SU-DHL-6 (cell line): ENCODE results near the gene COL23A1.

Source experiments
- H2AFZ ChIP-seq: fragments of 200-600 bp; sonication (generic); 2 replicates; pipeline ENCODE4 v1.6.1; 2014; ENCODE audit warnings: low read depth, mild to moderate bottlenecking, moderate library complexity, mixed read lengths, antibody characterized with exemption, low read length; ENCODE audit not compliant: severe bottlenecking
- H3F3A ChIP-seq: fragments of 200-600 bp; shearing (Covaris generic); 2 replicates; pipeline ENCODE4 v1.6.0; 2016; ENCODE audit warnings: antibody characterized with exemption, mild to moderate bottlenecking; ENCODE audit not compliant: insufficient read depth
- H3K27ac ChIP-seq: fragments of 200-600 bp; sonication (generic); 2 replicates; pipeline ENCODE4 v1.5.1; 2016; ENCODE audit warnings: low read depth, mild to moderate bottlenecking, low read length, moderate library complexity, mixed read lengths
- H3K27me3 ChIP-seq: fragments of 200-600 bp; sonication (generic), shearing (Covaris generic); 2 replicates; pipeline ENCODE4 v1.6.0; 2014; ENCODE audit warnings: mild to moderate bottlenecking, low read length
- H3K36me3 ChIP-seq: fragments of 200-600 bp; sonication (generic); 2 replicates; pipeline ENCODE4 v1.6.1; 2014; ENCODE audit warnings: mild to moderate bottlenecking, low read length, mixed read lengths
- H3K4me2 ChIP-seq: fragments of 300-600, 200-600 bp; shearing (Covaris generic), sonication (generic); 2 replicates; pipeline ENCODE4 v1.6.0; 2014; ENCODE audit warnings: low read length, low read depth, mild to moderate bottlenecking; ENCODE audit not compliant: poor library complexity, severe bottlenecking
- H3K4me3 ChIP-seq: fragments of 200-600 bp; sonication (generic); 2 replicates; pipeline ENCODE4 v1.5.1; 2014; ENCODE audit warnings: antibody characterized with exemption, low read length, mild to moderate bottlenecking, mixed read lengths; ENCODE audit not compliant: insufficient read depth, poor library complexity, severe bottlenecking
- H3K79me2 ChIP-seq: fragments of 200-600 bp; sonication (generic); 2 replicates; pipeline ENCODE4 v1.6.1; 2014; ENCODE audit warnings: mild to moderate bottlenecking, low read length, moderate library complexity; ENCODE audit not compliant: insufficient read depth
- H3K9ac ChIP-seq: fragments of 200-600 bp; sonication (generic); 2 replicates; pipeline ENCODE4 v1.7.0; 2014; ENCODE audit warnings: mild to moderate bottlenecking, low read length
- H3K9me2 ChIP-seq: fragments of 200-600 bp; sonication (generic); replicated peaks from 2 replicates; pipeline ENCODE4 v1.6.1; 2014; ENCODE audit warnings: low read length; ENCODE audit not compliant: insufficient read depth
- H3K9me3 ChIP-seq: fragments of 200-600 bp; sonication (generic); 2 replicates; pipeline ENCODE4 v1.6.1; 2014; ENCODE audit warnings: low read length, mixed read lengths; ENCODE audit not compliant: insufficient read depth
- H4K20me1 ChIP-seq: fragments of 200-600 bp; sonication (generic); 2 replicates; pipeline ENCODE4 v1.6.1; 2014; ENCODE audit warnings: low read depth, mild to moderate bottlenecking, antibody characterized with exemption, low read length, moderate library complexity, mixed read lengths
- EZH2phosphoT487 ChIP-seq: fragments of 200-600 bp; sonication (generic), shearing (Covaris generic); conservative IDR thresholded peaks from 2 replicates; pipeline ENCODE4 v1.6.1; 2018; ENCODE audit warnings: mild to moderate bottlenecking, antibody characterized with exemption, low read length, moderate library complexity, mixed read lengths
- TF ChIP-seq, protein P1 (sequence below): fragments of 200-600 bp; sonication (generic); IDR thresholded peaks from one replicate; pipeline ENCODE4 v1.5.1; 2017; ENCODE audit warnings: antibody characterized with exemption, mild to moderate bottlenecking, low read length, moderate library complexity; ENCODE audit not compliant: insufficient read depth, poor library complexity, severe bottlenecking

COL23A1 gene

GRCh38 chr5:178341091-178341850, 248.9 kb downstream of the COL23A1 start:
- no peak overlapping the region for H3K4me3 ChIP-seq
- H3K36me3 ChIP-seq: no peaks in the 10 kb centered on the region
- H3K9me3 ChIP-seq: no peaks in the 10 kb centered on the region
- no peaks in the 10 kb centered on the region for H3F3A ChIP-seq
- H3K9me2 ChIP-seq: no peaks in the 10 kb centered on the region
- H3K27ac ChIP-seq: no peak overlapping the region
- no peak overlapping the region for H2AFZ ChIP-seq
- H3K27me3 ChIP-seq: no peaks in the 10 kb centered on the region
- no peaks in the 10 kb centered on the region for H3K79me2 ChIP-seq
- no peak overlapping the region for H3K9ac ChIP-seq
- no peak overlapping the region for H3K4me2 ChIP-seq
- no peaks in the 10 kb centered on the region for H4K20me1 ChIP-seq
- TF ChIP-seq, protein P1, sequence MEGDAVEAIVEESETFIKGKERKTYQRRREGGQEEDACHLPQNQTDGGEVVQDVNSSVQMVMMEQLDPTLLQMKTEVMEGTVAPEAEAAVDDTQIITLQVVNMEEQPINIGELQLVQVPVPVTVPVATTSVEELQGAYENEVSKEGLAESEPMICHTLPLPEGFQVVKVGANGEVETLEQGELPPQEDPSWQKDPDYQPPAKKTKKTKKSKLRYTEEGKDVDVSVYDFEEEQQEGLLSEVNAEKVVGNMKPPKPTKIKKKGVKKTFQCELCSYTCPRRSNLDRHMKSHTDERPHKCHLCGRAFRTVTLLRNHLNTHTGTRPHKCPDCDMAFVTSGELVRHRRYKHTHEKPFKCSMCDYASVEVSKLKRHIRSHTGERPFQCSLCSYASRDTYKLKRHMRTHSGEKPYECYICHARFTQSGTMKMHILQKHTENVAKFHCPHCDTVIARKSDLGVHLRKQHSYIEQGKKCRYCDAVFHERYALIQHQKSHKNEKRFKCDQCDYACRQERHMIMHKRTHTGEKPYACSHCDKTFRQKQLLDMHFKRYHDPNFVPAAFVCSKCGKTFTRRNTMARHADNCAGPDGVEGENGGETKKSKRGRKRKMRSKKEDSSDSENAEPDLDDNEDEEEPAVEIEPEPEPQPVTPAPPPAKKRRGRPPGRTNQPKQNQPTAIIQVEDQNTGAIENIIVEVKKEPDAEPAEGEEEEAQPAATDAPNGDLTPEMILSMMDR: no peak
- no peak for TF ChIP-seq EZH2phosphoT487

DNA sequence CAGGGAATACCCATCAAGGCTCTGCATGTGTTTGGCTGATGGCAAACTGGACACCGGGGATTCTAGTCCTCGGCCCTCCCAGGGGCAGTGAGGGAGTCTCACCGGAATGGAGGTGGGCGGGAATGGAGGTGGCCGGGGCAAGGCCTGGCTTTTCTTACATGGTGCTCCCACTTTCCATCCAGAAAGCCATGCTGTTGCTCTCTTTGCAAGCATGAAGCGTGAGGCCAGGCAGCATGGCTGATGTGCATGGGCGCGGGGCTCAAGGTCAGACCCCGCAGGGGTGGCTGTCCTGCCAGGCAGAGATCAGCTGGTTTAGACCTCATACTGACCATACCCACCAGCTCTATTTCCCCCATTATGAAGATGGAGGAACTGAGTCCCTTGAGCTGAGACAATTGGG, 249.6 kb downstream of the COL23A1 start:
- no peak overlapping the region for H2AFZ ChIP-seq
- no peaks in the 10 kb centered on the region for H3F3A ChIP-seq
- H3K4me2 ChIP-seq: no peak overlapping the region
- no peaks in the 10 kb centered on the region for H3K9me2 ChIP-seq
- H3K9ac ChIP-seq: no peak overlapping the region
- TF ChIP-seq, protein P1: no peak
- no peak for TF ChIP-seq EZH2phosphoT487
- H4K20me1 ChIP-seq: no peaks in the 10 kb centered on the region
- no peak overlapping the region for H3K27ac ChIP-seq
- no peak overlapping the region for H3K4me3 ChIP-seq
- H3K79me2 ChIP-seq: no peaks in the 10 kb centered on the region
- H3K9me3 ChIP-seq: no peaks in the 10 kb centered on the region
- no peaks in the 10 kb centered on the region for H3K36me3 ChIP-seq
- no peaks in the 10 kb centered on the region for H3K27me3 ChIP-seq

- Histone ChIP-seq H3F3A (no peaks in the 10 kb centered on the region), H3K36me3 (no peaks in the 10 kb centered on the region), H3K9me2 (no peaks in the 10 kb centered on the region), H3K9ac (no peak overlapping the region), H3K9me3 (no peaks in the 10 kb centered on the region), H3K27me3 (no peaks in the 10 kb centered on the region), H3K79me2 (no peaks in the 10 kb centered on the region), H2AFZ (no peak overlapping the region), H3K27ac (no peak overlapping the region), H3K4me2 (no peak overlapping the region), H3K4me3 (no peak overlapping the region), H4K20me1 (no peaks in the 10 kb centered on the region)
- TF ChIP-seq EZH2phosphoT487: no peak
- TF ChIP-seq, protein P1: no peak
Observed at GRCh38 chr5:178340187-178340586, 250.0 kb downstream of the COL23A1 start.
